Endodermal cell (in vitro differentiated cells): ENCODE results near the gene SLC15A5. TPM values are rescaled to one million over a fixed set of nuclear protein-coding genes. Genes with fewer than 3 reads are reported as not detected.

ENCODE experiments used
- DNase-seq: peaks from one replicate; pipeline ENCODE4 v3.0.0-alpha.2; 2017
- H3K27ac ChIP-seq: 2 replicates; pipeline ENCODE4 v1.5.1; 2013; ENCODE audit warnings: mild to moderate bottlenecking, low read depth, low read length, moderate library complexity
- H3K27me3 ChIP-seq: 2 replicates; pipeline ENCODE4 v1.6.1; 2013; ENCODE audit warnings: mild to moderate bottlenecking, low read length, moderate library complexity; ENCODE audit not compliant: insufficient read depth, control insufficient read depth, poor library complexity, severe bottlenecking
- H3K36me3 ChIP-seq: 2 replicates; pipeline ENCODE4 v1.7.0; 2013; ENCODE audit warnings: mild to moderate bottlenecking, low read length, moderate library complexity; ENCODE audit not compliant: control insufficient read depth, insufficient read depth
- H3K4me1 ChIP-seq: one replicate; pipeline ENCODE4 v1.7.0; 2013; ENCODE audit warnings: low read length; ENCODE audit not compliant: control insufficient read depth, insufficient read depth
- H3K4me3 ChIP-seq: 2 replicates; pipeline ENCODE4 v1.5.1; 2013; ENCODE audit warnings: mild to moderate bottlenecking, low read length, moderate library complexity
- H3K9ac ChIP-seq: 2 replicates; pipeline ENCODE4 v1.6.1; 2013; ENCODE audit warnings: mild to moderate bottlenecking, low read length, moderate library complexity; ENCODE audit not compliant: poor library complexity, severe bottlenecking; ENCODE audit errors: extremely low read depth
- H3K9me3 ChIP-seq: 2 replicates; pipeline ENCODE4 v1.6.1; 2013; ENCODE audit warnings: mild to moderate bottlenecking, low read length, moderate library complexity; ENCODE audit not compliant: control insufficient read depth
- H3K27ac Mint-ChIP-seq: 2 replicates; pipeline ENCODE4 v1.8.0; 2020; ENCODE audit warnings: mixed read lengths
- H3K27me3 Mint-ChIP-seq: 2 replicates; pipeline ENCODE4 v1.8.0; 2021; ENCODE audit warnings: mild to moderate bottlenecking, mixed read lengths; ENCODE audit not compliant: insufficient read depth
- H3K36me3 Mint-ChIP-seq: 2 replicates; pipeline ENCODE4 v1.8.0; 2020; ENCODE audit warnings: low read depth, mixed read lengths
- H3K4me1 Mint-ChIP-seq: 2 replicates; pipeline ENCODE4 v1.8.0; 2020; ENCODE audit warnings: mixed read lengths
- H3K4me3 Mint-ChIP-seq: 2 replicates; pipeline ENCODE4 v1.8.0; 2020; ENCODE audit warnings: mild to moderate bottlenecking, moderate library complexity, mixed read lengths
- H3K9me3 Mint-ChIP-seq: 2 replicates; pipeline ENCODE4 v1.8.0; 2020; ENCODE audit warnings: mild to moderate bottlenecking, mixed read lengths
- WGBS, 2 experiments: methylation state at CpG; one replicate each; pipeline versions ENCODE4 v1.1.5 to v1.1.7; 2013; ENCODE audit warnings: missing lambda C conversion rate in 2 of 2, mixed read lengths in 1 of 2; ENCODE audit not compliant: insufficient coverage in 1 of 2, insufficient read length in 1 of 2; 5-methylcytosine and 5-hydroxymethylcytosine counted together
- total RNA-seq, 2 donors: library from RNA; stranded (reverse); fragmentation: NEBNext Ultra II Directional in 1 of 2; extraction: Animal tissue kit (Norgen Biotek cat#: 25700) in 1 of 2; gene quantifications; 2 replicates in 1 of 2; 3 replicates in 1 of 2; pipeline ENCODE4 v1.2.1, GENCODE V29; 2021
- TF ChIP-seq, protein P1 (sequence below): fragments of 200-600 bp; sonication (generic); conservative IDR thresholded peaks from 2 replicates; pipeline ENCODE4 v1.5.0; 2021; ENCODE audit warnings: antibody characterized with exemption, mild to moderate bottlenecking

The SLC15A5 gene
- total RNA-seq, 2 donors from 2014 or later = not detected

DNA sequence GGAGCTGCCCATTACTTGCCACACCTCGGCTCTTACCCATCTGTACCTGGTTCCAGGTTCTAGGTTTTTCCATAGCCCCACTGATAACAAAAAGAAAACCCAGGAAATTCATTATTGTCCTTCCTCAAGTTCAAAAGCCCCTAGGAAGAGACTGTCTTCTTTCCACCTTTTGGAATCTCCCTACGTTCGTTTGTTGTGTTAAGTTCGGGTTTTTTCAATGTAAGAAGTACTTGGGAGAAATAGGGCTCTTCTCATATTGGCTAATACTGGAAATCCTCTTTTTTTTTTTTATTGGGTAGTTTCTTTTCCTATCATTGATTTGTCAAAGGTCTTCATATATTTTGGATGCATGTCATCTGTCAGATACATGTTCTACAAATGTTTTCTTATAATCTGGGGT lies 17.3 kb downstream of the SLC15A5 start:
- H3K36me3 ChIP-seq = no peaks in the 10 kb centered on the region
- WGBS, 2 experiments = 92 to 94% methylated on average over 3 to 4 of the region's 4 CpGs
- no peaks in the 10 kb centered on the region for H3K27me3 ChIP-seq
- no peak overlapping the region for H3K27ac ChIP-seq
- H3K9ac ChIP-seq = no peak overlapping the region
- peaks cover 7% of the 10 kb centered on the region for H3K9me3 ChIP-seq
- DNase-seq = no peak
- peaks cover 24% of the 10 kb centered on the region for H3K9me3 Mint-ChIP-seq
- peaks cover 6% of the 10 kb centered on the region for H3K36me3 Mint-ChIP-seq
- no peaks in the 10 kb centered on the region for H3K4me1 Mint-ChIP-seq
- H3K4me3 ChIP-seq = no peak overlapping the region
- no peaks in the 10 kb centered on the region for H3K4me1 ChIP-seq
- TF ChIP-seq, protein P1, sequence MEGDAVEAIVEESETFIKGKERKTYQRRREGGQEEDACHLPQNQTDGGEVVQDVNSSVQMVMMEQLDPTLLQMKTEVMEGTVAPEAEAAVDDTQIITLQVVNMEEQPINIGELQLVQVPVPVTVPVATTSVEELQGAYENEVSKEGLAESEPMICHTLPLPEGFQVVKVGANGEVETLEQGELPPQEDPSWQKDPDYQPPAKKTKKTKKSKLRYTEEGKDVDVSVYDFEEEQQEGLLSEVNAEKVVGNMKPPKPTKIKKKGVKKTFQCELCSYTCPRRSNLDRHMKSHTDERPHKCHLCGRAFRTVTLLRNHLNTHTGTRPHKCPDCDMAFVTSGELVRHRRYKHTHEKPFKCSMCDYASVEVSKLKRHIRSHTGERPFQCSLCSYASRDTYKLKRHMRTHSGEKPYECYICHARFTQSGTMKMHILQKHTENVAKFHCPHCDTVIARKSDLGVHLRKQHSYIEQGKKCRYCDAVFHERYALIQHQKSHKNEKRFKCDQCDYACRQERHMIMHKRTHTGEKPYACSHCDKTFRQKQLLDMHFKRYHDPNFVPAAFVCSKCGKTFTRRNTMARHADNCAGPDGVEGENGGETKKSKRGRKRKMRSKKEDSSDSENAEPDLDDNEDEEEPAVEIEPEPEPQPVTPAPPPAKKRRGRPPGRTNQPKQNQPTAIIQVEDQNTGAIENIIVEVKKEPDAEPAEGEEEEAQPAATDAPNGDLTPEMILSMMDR = no peak
- no peaks in the 10 kb centered on the region for H3K27me3 Mint-ChIP-seq
- H3K27ac Mint-ChIP-seq = no peak overlapping the region
- H3K4me3 Mint-ChIP-seq = no peak overlapping the region

DNA sequence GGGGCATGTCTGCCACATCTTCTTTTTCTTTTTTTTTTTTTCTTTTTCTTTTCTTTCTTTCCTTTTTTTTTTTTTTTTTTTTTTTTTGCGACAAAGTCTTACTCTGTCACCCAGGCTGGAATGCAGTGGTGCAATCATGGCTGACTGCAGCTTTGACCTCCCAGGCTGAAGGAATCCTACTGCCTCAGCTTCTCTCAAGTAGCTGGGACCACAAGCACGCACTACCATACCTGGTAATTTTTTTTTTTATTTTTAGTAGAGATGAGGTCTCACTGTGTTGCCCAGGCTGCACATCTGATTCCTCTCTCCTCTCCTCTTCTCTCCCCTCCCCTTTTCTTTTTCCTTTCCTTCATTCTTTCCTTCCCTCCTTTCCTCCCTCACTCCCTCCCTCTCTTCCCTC lies 18.5 kb downstream of the SLC15A5 start:
- Mint-ChIP-seq H3K27ac (no peak overlapping the region), H3K36me3 (peaks cover 2% of the 10 kb centered on the region), H3K4me1 (no peaks in the 10 kb centered on the region), H3K4me3 (no peak overlapping the region), H3K27me3 (no peaks in the 10 kb centered on the region), H3K9me3 (peaks cover 14% of the 10 kb centered on the region)
- H3K4me1 ChIP-seq = no peaks in the 10 kb centered on the region
- no peak for DNase-seq
- peaks cover 6% of the 10 kb centered on the region for H3K9me3 ChIP-seq
- no peaks in the 10 kb centered on the region for H3K27me3 ChIP-seq
- TF ChIP-seq, protein P1 = no peak
- no peak overlapping the region for H3K9ac ChIP-seq
- H3K36me3 ChIP-seq = no peaks in the 10 kb centered on the region
- H3K4me3 ChIP-seq = no peak overlapping the region
- H3K27ac ChIP-seq = no peak overlapping the region
- WGBS, 2 experiments = 100% methylated on average over 1 of the region's 2 CpGs; no CpG with 5 or more reads in 1 of the 2 experiments

DNA sequence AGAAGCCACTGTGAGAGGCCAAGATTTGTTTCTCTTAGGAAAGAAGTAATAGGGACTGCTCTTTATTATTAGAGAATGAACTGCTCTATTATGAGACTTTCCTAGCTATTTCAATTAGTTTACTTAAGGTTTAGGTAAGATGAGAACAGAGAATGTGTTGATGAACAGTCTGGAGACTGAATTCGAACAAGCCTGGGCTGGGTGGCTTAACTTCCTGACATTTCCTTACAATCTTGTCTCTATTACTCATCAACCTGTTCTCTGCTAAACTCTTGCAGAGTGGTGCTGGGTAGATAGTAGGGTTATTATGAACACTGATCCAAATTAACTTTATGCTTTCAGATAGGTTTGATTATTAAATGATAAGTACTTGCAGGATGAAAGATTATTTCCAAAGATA lies 31.2 kb downstream of the SLC15A5 start:
- Mint-ChIP-seq H3K4me3 (no peak overlapping the region), H3K4me1 (no peaks in the 10 kb centered on the region), H3K9me3 (no peaks in the 10 kb centered on the region), H3K36me3 (no peaks in the 10 kb centered on the region), H3K27me3 (no peaks in the 10 kb centered on the region), H3K27ac (no peak overlapping the region)
- TF ChIP-seq, protein P1 = no peak
- H3K27ac ChIP-seq = no peak overlapping the region
- H3K9ac ChIP-seq = no peak overlapping the region
- no peaks in the 10 kb centered on the region for H3K36me3 ChIP-seq
- H3K9me3 ChIP-seq = no peaks in the 10 kb centered on the region
- H3K4me1 ChIP-seq = no peaks in the 10 kb centered on the region
- H3K4me3 ChIP-seq = no peak overlapping the region
- DNase-seq = no peak
- WGBS, 2 experiments = no CpG with 5 or more reads among the region's 1 CpG
- H3K27me3 ChIP-seq = no peaks in the 10 kb centered on the region
